H9 (cell line): ENCODE measurements around the gene KCNA2. TPM values are rescaled to one million over a fixed set of nuclear protein-coding genes. Genes with fewer than 3 reads are reported as not detected.

ENCODE experiments used
- DNase-seq: peaks from one replicate; pipeline ENCODE4 v3.0.0-alpha.2; 2017
- H2AFZ ChIP-seq: one replicate; pipeline ENCODE4 v1.6.1; 2013; ENCODE audit warnings: mild to moderate bottlenecking, low read length, control low read depth, moderate library complexity
- H2AK5ac ChIP-seq: 2 replicates; pipeline ENCODE4 v1.6.1; 2013; ENCODE audit warnings: low read length, control low read depth, mixed read lengths; ENCODE audit not compliant: insufficient read length
- H2BK120ac ChIP-seq: one replicate; pipeline ENCODE4 v1.6.1; 2013; ENCODE audit warnings: low read depth, mild to moderate bottlenecking, low read length, control low read depth, inconsistent platforms; ENCODE audit not compliant: poor library complexity, severe bottlenecking
- H2BK12ac ChIP-seq: 2 replicates; pipeline ENCODE4 v1.6.1; 2013; ENCODE audit warnings: low read length, control low read depth, mixed read lengths, low read depth; ENCODE audit not compliant: insufficient read length
- H2BK15ac ChIP-seq: 2 replicates; pipeline ENCODE4 v1.6.1; 2013; ENCODE audit warnings: low read depth, low read length, control low read depth
- H2BK20ac ChIP-seq: one replicate; pipeline ENCODE4 v1.6.1; 2013; ENCODE audit warnings: low read depth, mild to moderate bottlenecking, low read length, control low read depth, inconsistent platforms; ENCODE audit not compliant: poor library complexity, severe bottlenecking
- H2BK5ac ChIP-seq: 2 replicates; pipeline ENCODE4 v1.6.1; 2013; ENCODE audit warnings: low read length, control low read depth, mixed read lengths; ENCODE audit not compliant: insufficient read length
- H3K14ac ChIP-seq: 2 replicates; pipeline ENCODE4 v1.6.1; 2013; ENCODE audit warnings: low read length, control low read depth; ENCODE audit not compliant: insufficient read depth
- H3K18ac ChIP-seq: 2 replicates; pipeline ENCODE4 v1.6.1; 2013; ENCODE audit warnings: low read depth, mild to moderate bottlenecking, mixed read lengths, low read length, control low read depth; ENCODE audit not compliant: insufficient read length
- H3K23ac ChIP-seq: 2 replicates; pipeline ENCODE4 v1.6.1; 2013; ENCODE audit warnings: low read length, control low read depth, mixed read lengths, low read depth; ENCODE audit not compliant: insufficient read length
- H3K23me2 ChIP-seq: 2 replicates; pipeline ENCODE4 v1.6.1; 2013; ENCODE audit warnings: low read depth, mild to moderate bottlenecking, mixed read lengths, low read length, control low read depth; ENCODE audit not compliant: insufficient read length, poor library complexity, severe bottlenecking
- H3K27ac ChIP-seq: 2 replicates; pipeline ENCODE4 v1.5.1; 2013; ENCODE audit warnings: low read length, control low read depth, mixed read lengths, low read depth; ENCODE audit not compliant: insufficient read length
- H3K27me3 ChIP-seq: 2 replicates; pipeline ENCODE4 v1.6.1; 2013; ENCODE audit warnings: low read length, control low read depth, inconsistent platforms; ENCODE audit not compliant: insufficient read depth
- H3K4ac ChIP-seq: 2 replicates; pipeline ENCODE4 v1.6.1; 2013; ENCODE audit warnings: low read depth, mild to moderate bottlenecking, control low read depth, inconsistent platforms, low read length, moderate library complexity
- H3K4me1 ChIP-seq: 2 replicates; pipeline ENCODE4 v1.6.1; 2013; ENCODE audit warnings: low read length, control low read depth, inconsistent platforms; ENCODE audit not compliant: insufficient read depth
- H3K4me2 ChIP-seq: 2 replicates; pipeline ENCODE4 v1.6.1; 2013; ENCODE audit warnings: low read length, control low read depth, mixed read lengths; ENCODE audit not compliant: insufficient read length, insufficient read depth
- H3K56ac ChIP-seq: 2 replicates; pipeline ENCODE4 v1.6.1; 2013; ENCODE audit warnings: low read depth, mild to moderate bottlenecking, mixed read lengths, low read length, control low read depth; ENCODE audit not compliant: insufficient read length
- H3K79me1 ChIP-seq: 2 replicates; pipeline ENCODE4 v1.6.1; 2013; ENCODE audit warnings: low read depth, mild to moderate bottlenecking, moderate library complexity, low read length, control low read depth, inconsistent platforms; ENCODE audit not compliant: insufficient read depth, poor library complexity, severe bottlenecking
- H3K79me2 ChIP-seq: 2 replicates; pipeline ENCODE4 v1.6.1; 2013; ENCODE audit warnings: low read length, control low read depth, inconsistent platforms; ENCODE audit not compliant: insufficient read depth
- H3K9ac ChIP-seq: 2 replicates; pipeline ENCODE4 v1.6.1; 2013; ENCODE audit warnings: low read length, control low read depth, mixed read lengths; ENCODE audit not compliant: insufficient read length; ENCODE audit errors: extremely low read depth
- H3K9me3 ChIP-seq: one replicate; pipeline ENCODE4 v1.6.1; 2013; ENCODE audit warnings: low read depth, low read length, inconsistent platforms; ENCODE audit not compliant: control insufficient read depth
- H3T11ph ChIP-seq: one replicate; pipeline ENCODE4 v1.6.1; 2013; ENCODE audit warnings: mild to moderate bottlenecking, low read length, control low read depth, inconsistent platforms
- H4K20me1 ChIP-seq: one replicate; pipeline ENCODE4 v1.6.1; 2013; ENCODE audit not compliant: control insufficient read depth, insufficient read length, insufficient read depth
- H4K5ac ChIP-seq: 2 replicates; pipeline ENCODE4 v1.6.1; 2013; ENCODE audit warnings: low read depth, mild to moderate bottlenecking, mixed read lengths, low read length, control low read depth; ENCODE audit not compliant: insufficient read length
- H4K8ac ChIP-seq: replicated peaks from 2 replicates; pipeline ENCODE4 v1.6.1; 2013; ENCODE audit warnings: low read length, control low read depth, mixed read lengths, low read depth; ENCODE audit not compliant: insufficient read length
- H4K91ac ChIP-seq: 2 replicates; pipeline ENCODE4 v1.6.1; 2013; ENCODE audit warnings: low read depth, mild to moderate bottlenecking, moderate library complexity, mixed read lengths, low read length, control low read depth; ENCODE audit not compliant: insufficient read length
- H3K27ac Mint-ChIP-seq, 3 experiments: 2 replicates in 2 of 3; 3 replicates in 1 of 3; pipeline ENCODE4 v1.8.0; 2020 to 2021; ENCODE audit warnings: mixed read lengths in 3 of 3, mild to moderate bottlenecking in 1 of 3, moderate library complexity in 1 of 3
- H3K27me3 Mint-ChIP-seq: 2 replicates; pipeline ENCODE4 v1.8.0; 2021; ENCODE audit warnings: low read depth, mild to moderate bottlenecking, moderate library complexity, mixed read lengths
- H3K36me3 Mint-ChIP-seq, 3 experiments: 2 replicates in 2 of 3; 3 replicates in 1 of 3; pipeline ENCODE4 v1.8.0; 2020 to 2021; ENCODE audit warnings: low read depth in 3 of 3, mixed read lengths in 3 of 3; ENCODE audit not compliant: insufficient read depth in 1 of 3
- H3K4me1 Mint-ChIP-seq, 2 experiments: 2 replicates each; pipeline ENCODE4 v1.8.0; 2020; ENCODE audit warnings: mixed read lengths in 2 of 2
- H3K4me3 Mint-ChIP-seq, 2 experiments: 2 replicates in 1 of 2; 3 replicates in 1 of 2; pipeline ENCODE4 v1.8.0; 2020 to 2021; ENCODE audit warnings: mild to moderate bottlenecking in 2 of 2, mixed read lengths in 2 of 2, moderate library complexity in 1 of 2
- H3K9me3 Mint-ChIP-seq, 2 experiments: 2 replicates in 1 of 2; 3 replicates in 1 of 2; pipeline ENCODE4 v1.8.0; 2020; ENCODE audit warnings: mild to moderate bottlenecking in 2 of 2, mixed read lengths in 2 of 2, moderate library complexity in 1 of 2
- CTCF ChIP-seq: fragments of 200-600 bp; sonication (generic); conservative IDR thresholded peaks from 3 replicates; pipeline ENCODE4 v1.8.0; 2021; ENCODE audit warnings: antibody characterized with exemption, mild to moderate bottlenecking
- WGBS: extraction: QIAGEN DNeasy Blood & Tissue Kit; methylation state at CpG from one replicate; pipeline ENCODE4 v1.1.7; 2013; ENCODE audit warnings: missing lambda C conversion rate, low lambda C conversion rate, mixed read lengths; ENCODE audit not compliant: insufficient read length; ENCODE audit errors: extremely low coverage; 5-methylcytosine and 5-hydroxymethylcytosine counted together
- total RNA-seq: library from RNA; stranded (reverse); gene quantifications from 2 replicates; pipeline ENCODE4 v1.2.1, GENCODE V29; 2021

KCNA2 gene
- total RNA-seq, 1 experiment from 2014 or later: 0.33 TPM

- no peak overlapping the region for H2AFZ ChIP-seq
- Mint-ChIP-seq H3K27ac (no peak overlapping the region), H3K9me3 (no peaks in the 10 kb centered on the region), H3K4me1 (peaks cover 11 to 15% of the 10 kb centered on the region in 2 experiments), H3K36me3 (no peaks in the 10 kb centered on the region), H3K4me3 (no peak overlapping the region), H3K27me3 (peaks cover 93% of the 10 kb centered on the region)
- H3K79me2 ChIP-seq: no peaks in the 10 kb centered on the region
- H2BK5ac ChIP-seq: no peak overlapping the region
- no peaks in the 10 kb centered on the region for H4K20me1 ChIP-seq
- no peaks in the 10 kb centered on the region for H3K9me3 ChIP-seq
- H4K8ac ChIP-seq: no peak overlapping the region
- H3K27ac ChIP-seq: no peak overlapping the region
- no peaks in the 10 kb centered on the region for H3K4me1 ChIP-seq
- no peak overlapping the region for H2BK12ac ChIP-seq
- H2AK5ac ChIP-seq: no peak overlapping the region
- no peak overlapping the region for H3K9ac ChIP-seq
- no peak overlapping the region for H4K91ac ChIP-seq
- H2BK120ac ChIP-seq: no peak overlapping the region
- no peak overlapping the region for H4K5ac ChIP-seq
- H3K14ac ChIP-seq: no peak overlapping the region
- no peak overlapping the region for H3K4ac ChIP-seq
- no peak overlapping the region for H3K23ac ChIP-seq
- peaks cover 3% of the 10 kb centered on the region; the same call in 1 of the 2 replicates for H3K27me3 ChIP-seq
- whole genome bisulfite sequencing: no CpG with 5 or more reads among the region's 3 CpGs
- TF ChIP-seq CTCF: no peak
- no peak overlapping the region for H3K18ac ChIP-seq
- no peak overlapping the region for H3T11ph ChIP-seq
- H3K4me2 ChIP-seq: no peak overlapping the region
- no peaks in the 10 kb centered on the region for H3K23me2 ChIP-seq
- H2BK15ac ChIP-seq: no peak overlapping the region
- no peak overlapping the region for H3K56ac ChIP-seq
- no peaks in the 10 kb centered on the region for H3K79me1 ChIP-seq
- DNase-seq: no peak
- H2BK20ac ChIP-seq: no peak overlapping the region
These were observed 11.0 kb upstream of the KCNA2 start for GRCh38 chr1:110617116-110617515.
